HG03025 (cell line): ENCODE results near the gene MAPKAPK2.

Experiments
- ATAC-seq: cut with Tn5 transposase; IDR thresholded peaks from one replicate; pipeline ENCODE4 v1.9.1; 2021; ENCODE audit warnings: mild to moderate bottlenecking, moderate library complexity; ENCODE audit not compliant: unreplicated experiment, low FRiP score

The MAPKAPK2 gene

GRCh38 chr1:206716870-206717673, 32.4 kb downstream of the MAPKAPK2 start:
- peak; percentile 69 for ATAC-seq

GRCh38 chr1:206717674-206717989, 32.9 kb downstream of the MAPKAPK2 start:
- ATAC-seq = no peak

DNA sequence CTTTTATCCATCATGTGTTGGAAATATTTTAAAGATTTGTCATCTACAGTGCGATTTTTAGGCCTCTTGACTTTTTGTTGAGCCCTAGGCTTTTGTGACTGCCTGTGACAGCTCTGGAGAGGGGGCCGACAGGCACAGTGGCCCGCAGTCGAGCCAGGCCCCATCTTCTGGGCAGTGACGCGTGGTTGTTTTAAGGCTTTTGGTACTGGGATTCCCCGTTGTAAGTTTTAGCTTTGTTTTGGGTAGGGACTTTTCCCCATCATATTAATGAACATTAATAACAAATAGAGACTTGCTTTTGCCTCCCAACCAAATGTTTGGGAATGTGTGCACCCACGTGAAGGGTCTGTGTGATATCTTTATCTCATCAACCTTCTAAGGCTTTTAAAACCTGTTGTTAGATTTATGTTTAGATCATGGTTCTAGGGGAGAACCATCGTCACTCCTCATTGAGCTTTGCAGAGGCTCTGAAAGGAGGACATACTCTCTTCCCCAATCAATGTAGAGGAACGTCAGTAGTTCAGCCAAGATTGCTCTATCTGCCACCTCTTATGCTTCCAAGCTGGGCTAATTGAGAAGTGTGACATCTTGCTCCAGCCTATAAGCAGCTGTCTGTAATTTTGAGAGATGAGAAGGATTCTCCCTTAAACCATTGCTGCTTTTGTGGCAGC, 34.6 kb downstream of the MAPKAPK2 start:
- ATAC-seq = no peak

DNA sequence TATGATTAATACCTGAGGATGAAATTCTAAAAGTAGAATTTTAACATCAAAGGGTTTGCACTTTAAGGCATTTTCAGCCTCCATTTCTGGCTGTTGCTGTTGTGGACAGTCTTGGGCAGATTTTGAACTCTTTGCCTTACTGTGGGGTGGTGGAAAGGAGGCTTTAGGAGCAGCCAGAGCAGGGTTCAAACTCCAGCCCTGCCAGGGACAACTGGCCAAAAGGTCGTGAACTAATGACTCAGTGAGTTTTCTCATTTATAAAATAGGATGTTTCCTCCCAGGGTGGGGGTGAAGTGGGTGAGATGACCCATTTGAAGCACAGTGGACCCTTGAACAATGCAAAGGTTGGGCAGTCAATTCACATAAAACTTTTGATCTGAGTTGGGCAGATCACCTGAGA, 36.7 kb downstream of the MAPKAPK2 start:
- no peak for ATAC-seq

DNA sequence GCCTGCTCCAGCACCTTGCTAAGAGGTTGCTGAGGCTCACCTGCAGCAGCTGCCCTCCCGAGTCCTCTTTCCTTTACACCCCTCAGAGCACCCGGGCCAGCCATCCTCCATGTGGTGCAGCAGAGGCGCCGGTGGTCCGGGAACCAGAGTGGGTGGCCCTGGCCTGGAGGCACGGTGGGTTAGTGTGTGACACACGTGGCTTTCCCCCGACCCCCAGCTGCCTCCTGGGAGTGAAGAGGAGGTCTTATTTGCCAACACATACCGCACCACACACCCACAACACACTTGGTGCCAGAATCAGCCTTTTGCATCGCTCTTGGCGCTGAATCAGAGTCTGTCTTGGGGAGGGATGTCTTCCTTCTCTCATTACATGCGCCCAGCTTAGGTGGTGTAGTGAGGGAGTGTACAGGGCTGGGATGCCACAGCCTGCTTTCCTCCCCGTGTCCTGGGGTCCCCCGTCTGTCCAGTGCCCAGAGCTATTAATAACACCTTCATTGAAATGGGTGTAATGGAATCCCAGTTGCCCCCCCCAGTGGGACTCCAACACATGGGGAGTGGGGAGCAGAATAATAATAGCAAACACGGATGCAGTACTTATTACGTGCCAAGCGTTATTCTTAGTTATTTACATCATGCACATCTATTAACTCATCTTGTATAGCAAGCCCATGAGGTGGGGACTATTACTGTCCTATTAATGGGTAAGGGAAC, 38.2 kb downstream of the MAPKAPK2 start:
- ATAC-seq = no peak

DNA sequence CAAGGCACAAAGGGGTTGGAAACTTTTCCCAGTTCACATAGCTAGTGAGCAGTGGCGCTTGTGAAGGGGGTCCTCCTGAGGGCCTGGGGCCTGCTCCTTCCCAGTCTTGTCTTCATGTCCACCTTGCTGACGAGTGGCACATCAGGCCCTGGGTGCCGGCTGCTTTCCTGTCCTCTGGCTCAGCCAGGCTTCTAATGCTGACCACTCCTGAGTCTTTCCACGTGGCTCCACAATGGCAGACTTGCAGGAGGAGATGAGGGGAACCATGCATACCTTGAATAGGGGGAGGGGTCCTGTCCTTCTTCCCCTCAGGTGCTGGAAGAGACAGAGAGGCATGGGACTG, 38.7 kb downstream of the MAPKAPK2 start:
- ATAC-seq = no peak

DNA sequence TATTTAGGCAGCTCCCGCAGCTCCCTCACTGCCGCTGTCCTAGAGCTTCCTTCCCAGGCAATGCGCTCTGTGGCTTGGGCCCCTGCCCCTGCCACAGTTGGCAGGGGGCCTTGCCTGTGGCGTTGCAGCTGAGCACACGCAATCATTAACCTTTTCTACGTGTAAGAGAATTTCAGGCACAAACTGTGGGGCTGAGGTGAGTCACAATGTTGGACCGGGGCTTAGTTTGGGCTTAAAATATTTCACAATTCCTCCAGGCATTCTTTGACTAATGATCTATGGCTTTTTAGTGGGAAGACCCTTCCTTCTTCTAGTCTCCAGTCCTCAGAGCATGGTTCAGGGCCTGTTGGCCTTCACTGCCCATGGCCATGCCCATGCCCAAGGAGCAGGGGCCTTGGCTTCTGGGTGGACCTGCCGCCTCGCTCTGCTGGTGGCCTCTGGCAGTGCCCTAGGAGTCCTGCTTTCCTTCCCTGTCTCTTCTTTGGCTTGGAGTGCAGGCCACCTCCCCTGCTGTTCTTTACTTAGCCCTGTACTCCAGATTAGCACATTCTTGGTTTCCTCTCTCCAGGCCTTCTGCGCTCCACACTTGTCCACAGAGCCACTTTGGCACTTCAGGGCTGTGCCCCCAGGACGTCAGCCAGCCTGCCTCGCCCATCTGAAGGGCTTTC, 39.2 kb downstream of the MAPKAPK2 start:
- ATAC-seq = no peak

DNA sequence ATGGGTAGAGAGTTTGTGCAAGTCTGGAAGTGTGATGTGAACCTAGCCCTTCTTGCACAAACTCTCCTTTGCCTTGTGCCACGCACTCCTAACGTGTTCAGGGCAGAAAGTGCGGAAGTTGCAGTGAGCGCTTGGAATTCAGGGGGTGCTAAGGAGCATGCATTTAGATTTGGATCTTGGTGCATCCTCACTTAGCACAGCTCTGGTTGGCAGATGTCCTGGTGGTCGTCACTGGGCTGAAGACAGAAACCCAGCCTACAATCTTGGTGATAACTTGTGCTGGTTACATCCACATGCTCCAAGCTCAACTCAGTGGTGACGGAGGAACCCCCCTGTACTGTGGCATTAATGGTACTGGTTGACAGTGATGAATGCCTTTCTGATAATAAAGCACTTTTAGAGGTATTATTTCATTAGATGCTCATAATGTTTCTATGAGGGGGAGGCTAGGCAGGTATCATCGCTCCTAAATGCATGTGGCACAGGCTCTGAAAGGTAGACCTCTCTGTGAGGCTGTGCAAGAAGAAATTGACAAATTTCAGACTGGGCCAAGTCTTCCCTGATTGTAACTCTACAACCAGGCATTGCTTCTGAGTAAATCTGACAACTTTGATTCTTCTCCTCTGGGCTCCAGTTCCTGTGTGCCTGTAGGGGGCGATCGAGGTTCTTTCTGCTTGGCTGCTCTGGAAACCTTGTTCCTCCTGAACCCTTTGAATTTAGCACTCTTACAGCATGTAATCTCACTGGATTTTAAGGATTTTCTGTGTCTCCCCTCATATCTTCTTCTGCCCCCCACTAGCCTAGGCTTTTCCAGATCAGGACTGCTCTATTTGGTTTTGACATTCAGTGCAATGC, 40.6 kb downstream of the MAPKAPK2 start:
- no peak for ATAC-seq

- ATAC-seq = no peak
Measured at GRCh38 chr1:206727981-206728696, 43.4 kb downstream of the MAPKAPK2 start.

DNA sequence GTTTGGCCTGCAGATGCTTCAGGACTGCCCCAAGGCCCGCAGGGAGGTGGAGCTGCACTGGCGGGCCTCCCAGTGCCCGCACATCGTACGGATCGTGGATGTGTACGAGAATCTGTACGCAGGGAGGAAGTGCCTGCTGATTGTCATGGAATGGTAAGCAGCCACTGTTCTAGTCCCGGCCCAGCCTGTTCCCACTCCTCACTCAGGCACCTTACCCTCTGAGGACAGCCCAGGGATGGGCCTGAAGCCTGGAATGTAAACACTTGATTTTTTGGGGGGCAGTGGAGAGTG, 43.9 kb downstream of the MAPKAPK2 start:
- no peak for ATAC-seq

DNA sequence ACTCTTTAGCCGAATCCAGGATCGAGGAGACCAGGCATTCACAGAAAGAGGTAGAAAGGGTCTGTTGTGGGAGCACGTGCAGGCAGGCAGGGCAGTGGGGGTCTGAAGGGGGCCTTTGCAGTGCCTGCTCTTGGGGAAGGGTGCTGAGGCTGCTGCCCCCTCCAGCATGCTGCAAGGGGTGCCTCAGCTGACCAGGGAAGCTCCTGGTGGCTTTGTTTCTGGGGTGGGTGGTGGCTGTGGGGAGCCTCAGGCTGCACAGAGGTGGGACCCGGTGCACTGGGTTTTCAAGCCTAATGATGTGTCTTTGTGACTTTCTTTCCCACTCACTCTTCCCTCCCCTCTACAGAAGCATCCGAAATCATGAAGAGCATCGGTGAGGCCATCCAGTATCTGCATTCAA, 44.3 kb downstream of the MAPKAPK2 start:
- ATAC-seq = no peak

DNA sequence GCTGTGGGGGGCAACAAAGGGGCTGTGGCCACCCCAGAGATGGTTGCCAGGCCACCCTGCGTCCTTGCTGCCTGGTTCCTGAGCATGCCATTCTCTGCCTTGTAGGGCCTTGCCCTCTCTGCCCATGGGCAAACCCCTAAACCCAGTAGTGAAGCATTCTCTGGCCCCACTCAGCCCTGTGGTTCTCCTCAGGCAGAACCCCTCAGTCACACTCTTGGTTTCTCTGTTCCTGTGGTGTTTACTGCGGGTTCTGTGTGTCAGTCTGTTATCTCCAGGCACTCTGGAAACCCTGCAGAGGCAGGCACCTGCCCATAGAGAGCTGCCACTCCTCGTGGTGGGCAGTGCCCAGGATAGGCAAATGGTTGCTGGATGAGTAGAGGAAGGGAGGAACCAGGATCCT, 44.8 kb downstream of the MAPKAPK2 start:
- no peak for ATAC-seq

- ATAC-seq = no peak
Measured at GRCh38 chr1:206732508-206732907, 47.8 kb downstream of the MAPKAPK2 start.

- no peak for ATAC-seq
Measured at GRCh38 chr1:206732992-206733391, 48.3 kb downstream of the MAPKAPK2 start.

- no peak for ATAC-seq
Measured at GRCh38 chr1:206734499-206735142, 49.9 kb downstream of the MAPKAPK2 start.

- no peak for ATAC-seq
Measured at GRCh38 chr1:206735553-206736031, 50.9 kb downstream of the MAPKAPK2 start.

GRCh38 chr1:206736878-206737728, 52.4 kb downstream of the MAPKAPK2 start:
- ATAC-seq = no peak

DNA sequence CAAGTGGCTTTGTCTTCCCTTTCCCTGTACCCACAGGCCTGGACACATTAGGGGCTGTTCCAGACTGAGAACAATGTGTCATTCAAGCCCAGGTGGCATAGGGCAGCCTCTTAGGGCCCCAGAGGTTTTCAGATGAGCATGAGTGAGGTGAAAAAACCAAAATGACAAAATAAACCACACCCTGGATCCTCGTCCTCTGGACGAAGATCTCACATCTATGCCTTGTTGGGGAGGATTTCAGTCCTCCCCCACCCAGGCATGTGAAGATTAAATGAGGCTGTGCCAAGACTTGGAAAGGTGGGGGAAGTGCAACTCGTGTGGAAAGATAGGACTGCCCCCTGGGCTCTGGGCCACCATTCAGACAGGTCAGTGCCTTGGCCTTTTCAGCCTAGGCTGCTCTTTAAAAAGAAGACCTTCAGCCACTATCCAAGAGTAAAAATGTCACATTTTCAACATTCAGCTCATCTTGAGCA, 53.1 kb downstream of the MAPKAPK2 start:
- no peak for ATAC-seq
